B cell (primary cell): Measurements from ENCODE around the gene ATG2A. TPM values are rescaled to one million over a fixed set of nuclear protein-coding genes. Genes with fewer than 3 reads are reported as not detected.

Experiments
- ATAC-seq: fragments of 200-7000 bp; cut with Tn5 transposase; one replicate; pipeline ENCODE4 v1.10.0; 2021; ENCODE audit warnings: low read depth, mild to moderate bottlenecking, moderate number of reproducible peaks, moderate library complexity
- CTCF ChIA-PET: fragments of 350-600 bp; sonication (Branson Sonifier 250); formaldehyde crosslinking; loops from one replicate; lab custom pipeline; 2021; ENCODE audit warnings: antibody characterized with exemption, inconsistent platforms; lab: Charles Lee
- POLR2A ChIA-PET: fragments of 350-600 bp; sonication (Branson Sonifier 250); formaldehyde crosslinking; loops from one replicate; lab custom pipeline; 2021; ENCODE audit warnings: antibody characterized with exemption; lab: Charles Lee
- DNase-seq: peaks from one replicate; pipeline ENCODE4 v3.0.0; 2013
- H2AFZ ChIP-seq: 2 replicates; pipeline ENCODE4 v1.6.1; 2012; ENCODE audit warnings: mild to moderate bottlenecking, low read depth, low read length; ENCODE audit not compliant: insufficient read depth, poor library complexity, severe bottlenecking
- H3K27ac ChIP-seq, 2 donors: 1 replicate in 1 of 2; 2 replicates in 1 of 2; pipeline ENCODE4 v1.5.1; 2012 to 2013; ENCODE audit warnings: low read length in 2 of 2, mild to moderate bottlenecking in 2 of 2, moderate library complexity in 1 of 2
- H3K27me3 ChIP-seq, 4 experiments: fragments of 200-600 bp in 1 of 4; sonication (generic) in 1 of 4; replicated peaks in 1 of 4; 1 replicate in 2 of 4; 2 replicates in 2 of 4; pipeline versions ENCODE4 v1.6.1 to v1.7.0; 2013 to 2016; ENCODE audit warnings: low read length in 3 of 4, mild to moderate bottlenecking in 2 of 4, mixed read lengths in 1 of 4, moderate library complexity in 1 of 4; ENCODE audit not compliant: insufficient read depth in 4 of 4, control insufficient read depth in 3 of 4; ENCODE audit errors: control extremely low read depth in 1 of 4
- H3K36me3 ChIP-seq, 2 experiments: replicated peaks in 1 of 2; 1 replicate in 1 of 2; 2 replicates in 1 of 2; pipeline versions ENCODE4 v1.6.1 to v1.7.1; 2013; ENCODE audit warnings: low read length in 1 of 2; ENCODE audit not compliant: insufficient read depth in 2 of 2, control insufficient read depth in 1 of 2; ENCODE audit errors: control extremely low read depth in 1 of 2, extremely low read depth in 1 of 2
- H3K4me1 ChIP-seq, 2 donors: fragments of 200-600 bp in 1 of 2; sonication (generic) in 1 of 2; 1 replicate in 1 of 2; 2 replicates in 1 of 2; pipeline versions ENCODE4 v1.5.1 to v1.6.1; 2013 to 2017; ENCODE audit warnings: low read length in 2 of 2; ENCODE audit not compliant: control insufficient read depth in 2 of 2, insufficient read depth in 2 of 2
- H3K4me2 ChIP-seq: replicated peaks from 2 replicates; pipeline ENCODE3; 2012; ENCODE audit warnings: mild to moderate bottlenecking, low read depth, low read length; ENCODE audit not compliant: poor library complexity, severe bottlenecking
- H3K4me3 ChIP-seq, 5 experiments: fragments of 200-600 bp in 1 of 5; sonication (generic) in 1 of 5; 1 replicate in 3 of 5; 2 replicates in 2 of 5; pipeline versions ENCODE4 v1.5.1 to v1.7.0; 2011 to 2016; ENCODE audit warnings: low read length in 4 of 5, mild to moderate bottlenecking in 4 of 5, low read depth in 2 of 5, control low read depth in 1 of 5, moderate library complexity in 1 of 5; ENCODE audit not compliant: insufficient read depth in 1 of 5; ENCODE audit errors: control extremely low read depth in 1 of 5, extremely low read depth in 1 of 5
- H3K79me2 ChIP-seq: fragments of 200-600 bp; sonication (generic); one replicate; pipeline ENCODE4 v1.6.0; 2016; ENCODE audit warnings: low read length; ENCODE audit not compliant: control insufficient read depth, insufficient read depth
- H3K9ac ChIP-seq: fragments of 200-600 bp; sonication (generic); 2 replicates; pipeline ENCODE4 v1.6.1; 2017; ENCODE audit warnings: mild to moderate bottlenecking, low read length, moderate library complexity
- H3K9me3 ChIP-seq, 3 donors: one replicate each; pipeline versions ENCODE4 v1.6.1 to v1.7.1; 2013; ENCODE audit warnings: low read length in 2 of 3; ENCODE audit not compliant: control insufficient read depth in 2 of 3, insufficient read depth in 1 of 3; ENCODE audit errors: control extremely low read depth in 1 of 3
- H4K20me1 ChIP-seq: 2 replicates; pipeline ENCODE4 v1.6.0; 2012; ENCODE audit warnings: mild to moderate bottlenecking, low read length; ENCODE audit not compliant: insufficient read depth, control insufficient read depth, poor library complexity, severe bottlenecking
- H3K27ac Mint-ChIP-seq: one replicate; pipeline ENCODE4 v1.8.0; 2021; ENCODE audit warnings: mixed read lengths
- H3K27me3 Mint-ChIP-seq: one replicate; pipeline ENCODE4 v1.8.0; 2021; ENCODE audit warnings: mixed read lengths
- H3K4me1 Mint-ChIP-seq: one replicate; pipeline ENCODE4 v1.8.0; 2021; ENCODE audit warnings: mixed read lengths
- H3K4me3 Mint-ChIP-seq: one replicate; pipeline ENCODE4 v1.8.0; 2021; ENCODE audit warnings: mixed read lengths
- H3K9me3 Mint-ChIP-seq: one replicate; pipeline ENCODE4 v1.8.0; 2022; ENCODE audit warnings: mixed read lengths; ENCODE audit not compliant: insufficient read depth
- CTCF ChIP-seq: fragments of 200-600 bp; IDR thresholded peaks from one replicate; pipeline ENCODE4 v1.8.0; 2022; ENCODE audit warnings: antibody characterized with exemption, mild to moderate bottlenecking
- EZH2 ChIP-seq: IDR thresholded peaks from 2 replicates; pipeline ENCODE4 v1.6.1; 2012; ENCODE audit warnings: borderline replicate concordance, low read depth, mild to moderate bottlenecking, moderate library complexity, low read length; ENCODE audit not compliant: insufficient read depth, poor library complexity, severe bottlenecking
- WGBS: methylation state at CpG from one replicate; pipeline ENCODE4 v1.1.5; 2013; ENCODE audit warnings: missing lambda C conversion rate; ENCODE audit not compliant: insufficient coverage; 5-methylcytosine and 5-hydroxymethylcytosine counted together
- intact Hi-C: fragments of 100-400 bp; cut with micrococcal nuclease; formaldehyde crosslinking; loops from one replicate; pipeline ENCODE4 v1.10.0; 2022
- polyA plus RNA-seq: library from polyadenylated mRNA; depleted of rRNA; stranded (reverse); fragments of >200 nt; gene quantifications from 2 replicates; pipeline ENCODE4 v1.2.3, GENCODE V29; 2012
- total RNA-seq, 2 donors: library from RNA; stranded (reverse); fragments of 120-200 nt in 1 of 2; gene quantifications; 1 replicate in 1 of 2; 2 replicates in 1 of 2; pipeline versions ENCODE4 v1.2.3 to v1.2.4, GENCODE V29; 2013 to 2022

Gene ATG2A
- total and polyA plus RNA-seq, 2 donors (not counting 1 experiment from before 2014, with no cell fraction given) = 24.3 to 38.6 TPM

GRCh38 chr11:64879244-64879900, 37.6 kb downstream of the ATG2A start:
- POLR2A ChIA-PET = interaction anchor here (0.6 to 10.0 kb wide), 8 partner anchors 13 to 70 kb away, joined by 3 to 158 read pairs (median 4); no protein-coding TSS in a partner anchor
- H3K9me3 Mint-ChIP-seq = no peaks in the 10 kb centered on the region
- CTCF ChIA-PET = interaction anchor here (0.8 to 30.2 kb wide), 4 partner anchors 8 to 117 kb away, joined by 3 to 1254 read pairs (median 32); partner anchors contain the start of genes BATF2 and CDC42BPG
- Histone ChIP-seq H3K4me2 (peak overlapping the region; percentile 96), H3K9ac (peak overlapping the region; percentile 87), H3K9me3 (peaks cover 0 to 4% (median 0%) of the 10 kb centered on the region in 3 donors), H2AFZ (peak overlapping the region; percentile 52), H3K79me2 (peaks cover 40% of the 10 kb centered on the region), H3K27me3 (no peaks in the 10 kb centered on the region), H3K27ac (peak overlapping the region; percentile 86 to 99), H3K36me3 (peaks cover 0 to 11% of the 10 kb centered on the region in 2 experiments), H4K20me1 (peaks cover 40% of the 10 kb centered on the region), H3K4me1 (peaks cover 48 to 55% of the 10 kb centered on the region in 2 donors), H3K4me3 (peak overlapping the region; percentile 32 to 80 (median 78))
- peak overlapping the region; percentile 94 for H3K27ac Mint-ChIP-seq
- WGBS = 13% methylated on average over 12 of the region's 16 CpGs
- peaks cover 59% of the 10 kb centered on the region for H3K4me1 Mint-ChIP-seq
- DNase-seq (peak; percentile 80), ATAC-seq (no peak)
- TF ChIP-seq CTCF (no peak), EZH2 (no peak)
- no peaks in the 10 kb centered on the region for H3K27me3 Mint-ChIP-seq
- peak overlapping the region; percentile 95 for H3K4me3 Mint-ChIP-seq
- intact Hi-C loops = loop anchor here (2.0 kb wide), 2 partner anchors 37 to 77 kb away; partner anchors contain the start of genes ATG2A and MAP4K2
